WERI-Rb-1 (cell line): ENCODE measurements around the gene EVPLL.

ENCODE experiments used
- DNase-seq: peaks from one replicate; pipeline ENCODE4 v3.0.0-alpha.2; 2020
- H3K27ac ChIP-seq: fragments of 250-450 bp; sonication (Bioruptor Pico); 2 replicates; pipeline ENCODE4 v1.5.1; 2020; ENCODE audit warnings: mild to moderate bottlenecking, moderate library complexity
- H3K27me3 ChIP-seq: fragments of 250-450 bp; sonication (Bioruptor Pico); 2 replicates; pipeline ENCODE4 v1.5.1; 2021; ENCODE audit warnings: mild to moderate bottlenecking, low read depth, moderate library complexity; ENCODE audit not compliant: insufficient read depth, severe bottlenecking
- H3K36me3 ChIP-seq: fragments of 250-450 bp; sonication (Bioruptor Pico); 2 replicates; pipeline ENCODE4 v1.5.1; 2020; ENCODE audit warnings: mild to moderate bottlenecking, moderate library complexity
- H3K4me3 ChIP-seq: 2 replicates; pipeline ENCODE4 v1.5.1; 2011; ENCODE audit warnings: low read depth, mild to moderate bottlenecking, control low read depth, low read length
- H3K9me3 ChIP-seq: fragments of 250-450 bp; sonication (Bioruptor Pico); 2 replicates; pipeline ENCODE4 v1.5.1; 2021; ENCODE audit warnings: mild to moderate bottlenecking, moderate library complexity; ENCODE audit not compliant: severe bottlenecking
- CTCF ChIP-seq: IDR thresholded peaks from 2 replicates; pipeline ENCODE4 v1.5.1; 2011; ENCODE audit warnings: low read depth, mild to moderate bottlenecking, control low read depth, inconsistent platforms, low read length

Gene EVPLL

GRCh38 chr17:18344021-18344420, 33.6 kb upstream of the EVPLL start:
- Histone ChIP-seq H3K9me3 (no peaks in the 10 kb centered on the region), H3K27ac (no peak overlapping the region), H3K27me3 (no peaks in the 10 kb centered on the region), H3K4me3 (no peak overlapping the region), H3K36me3 (peaks cover 83% of the 10 kb centered on the region)
- DNase-seq = no peak
- no peak for TF ChIP-seq CTCF

DNA sequence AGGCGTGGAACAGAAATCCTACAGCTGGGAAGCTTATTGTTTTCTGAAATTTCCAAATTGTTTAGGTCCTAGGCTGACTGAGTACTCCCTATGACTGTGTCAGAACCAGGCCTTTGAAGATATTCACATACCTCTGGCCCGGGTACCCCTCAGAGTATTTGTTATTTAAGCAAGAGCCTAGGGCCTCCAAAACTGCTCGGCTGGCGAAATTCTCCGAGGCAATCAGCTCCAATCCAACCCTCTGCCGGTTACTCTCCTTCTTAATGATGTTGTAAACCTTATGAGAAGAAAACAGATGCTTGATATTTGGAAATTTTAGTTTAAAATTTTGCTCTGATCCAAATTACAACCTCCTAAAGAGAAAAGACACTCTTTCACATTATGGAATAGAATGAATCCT, 24.0 kb upstream of the EVPLL start:
- DNase-seq = no peak
- Histone ChIP-seq H3K27ac (no peak overlapping the region), H3K36me3 (peaks cover 74% of the 10 kb centered on the region), H3K9me3 (no peaks in the 10 kb centered on the region), H3K27me3 (no peaks in the 10 kb centered on the region), H3K4me3 (no peak overlapping the region)
- TF ChIP-seq CTCF = no peak

- Histone ChIP-seq H3K36me3 (peaks cover 64% of the 10 kb centered on the region), H3K27me3 (no peaks in the 10 kb centered on the region)
- no peak for TF ChIP-seq CTCF
These were observed 21.0 kb upstream of the EVPLL start for GRCh38 chr17:18356624-18357023.

GRCh38 chr17:18360518-18360917, 17.1 kb upstream of the EVPLL start:
- Histone ChIP-seq H3K36me3 (peaks cover 41% of the 10 kb centered on the region), H3K9me3 (no peaks in the 10 kb centered on the region), H3K27ac (no peak overlapping the region), H3K27me3 (no peaks in the 10 kb centered on the region), H3K4me3 (no peak overlapping the region)
- DNase-seq = no peak
- TF ChIP-seq CTCF = no peak

More at GRCh38 chr17:18356624-18357023, 21.0 kb upstream of the EVPLL start:
- Histone ChIP-seq H3K4me3 (no peak overlapping the region), H3K9me3 (no peaks in the 10 kb centered on the region), H3K27ac (no peak overlapping the region)
- DNase-seq = no peak

DNA sequence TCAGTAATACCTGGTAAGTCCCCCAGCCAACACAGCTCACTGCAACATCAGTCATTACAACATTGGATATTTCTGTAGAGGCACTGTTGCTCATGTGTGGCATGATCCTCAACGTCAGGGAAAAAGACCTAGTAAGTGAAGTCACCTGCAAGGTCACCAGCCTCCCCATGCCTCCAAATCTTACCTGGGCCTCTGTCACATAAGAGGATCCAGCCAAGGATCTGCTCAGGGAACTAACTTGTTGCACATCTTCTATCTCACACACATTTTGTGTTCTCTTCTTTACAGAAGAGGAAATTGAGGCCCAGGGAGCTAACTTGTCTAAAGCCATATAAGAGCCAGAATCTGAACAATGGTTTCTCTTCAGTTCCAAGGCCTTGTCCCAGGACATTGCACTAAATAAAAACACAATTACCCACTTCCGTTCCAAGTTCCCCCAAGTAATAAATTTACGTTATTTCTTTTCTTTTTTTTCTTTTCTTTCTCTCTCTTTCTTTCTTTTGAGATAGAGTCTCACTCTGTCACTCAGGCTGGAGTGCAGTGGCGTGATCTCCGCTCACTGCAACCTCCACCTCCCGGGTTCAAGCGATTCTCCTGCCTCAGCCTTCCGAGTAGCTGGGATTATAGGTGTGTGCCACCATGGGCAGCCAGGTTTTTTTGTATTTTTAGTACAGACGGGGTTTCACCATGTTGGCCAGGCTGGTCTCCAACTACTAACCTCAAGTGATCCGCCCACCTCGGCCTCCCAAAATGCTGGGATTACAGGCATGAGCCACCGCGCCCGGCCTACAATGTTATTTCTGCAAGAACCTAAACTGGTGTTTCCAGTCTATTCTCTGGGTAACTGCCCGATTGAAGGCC, 15.5 kb upstream of the EVPLL start:
- H3K27me3 ChIP-seq = no peaks in the 10 kb centered on the region
- H3K27ac ChIP-seq = peak overlapping the region; percentile 69
- no peak for TF ChIP-seq CTCF
- H3K9me3 ChIP-seq = no peaks in the 10 kb centered on the region
- peak overlapping the region; percentile 71 for H3K4me3 ChIP-seq
- peaks cover 28% of the 10 kb centered on the region for H3K36me3 ChIP-seq
- no peak for DNase-seq
